LNCaP clone FGC (cell line): Measurements from ENCODE around the gene SPTA1.

ENCODE experiments used
- DNase-seq: peaks from one replicate; pipeline ENCODE4 v3.0.0-alpha.2; 2011; ENCODE audit warnings: low read depth
- H3K4me3 ChIP-seq: 2 replicates; pipeline ENCODE4 v1.5.1; 2011; ENCODE audit warnings: mild to moderate bottlenecking, low read depth, low read length, control low read depth
- TF ChIP-seq, protein P1 (sequence below): IDR thresholded peaks from 2 replicates; pipeline ENCODE4 v1.5.1; 2012; ENCODE audit warnings: mild to moderate bottlenecking; ENCODE audit not compliant: control insufficient read depth, insufficient read depth; ENCODE audit errors: extremely low read depth

Gene SPTA1

DNA sequence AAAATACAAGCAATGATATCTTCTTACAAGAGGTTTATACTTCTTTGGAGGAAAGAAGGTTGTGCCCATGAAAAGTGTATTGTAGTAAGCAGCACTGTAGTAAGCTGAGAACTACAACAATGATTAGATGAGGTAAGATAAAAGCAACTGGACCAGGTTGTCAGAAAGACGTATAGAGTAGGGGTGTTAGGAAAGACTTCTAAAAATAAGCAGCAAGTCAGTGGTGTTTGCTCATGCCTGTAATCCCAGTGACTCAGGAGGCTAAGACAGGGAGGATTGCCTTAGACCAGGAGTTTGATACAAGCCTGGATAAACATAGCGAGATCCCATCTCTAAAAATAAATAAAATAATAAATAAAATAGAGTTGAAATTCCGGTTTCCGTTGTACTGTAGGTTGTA lies 102.6 kb downstream of the SPTA1 start:
- no peak for DNase-seq
- TF ChIP-seq, protein P1, sequence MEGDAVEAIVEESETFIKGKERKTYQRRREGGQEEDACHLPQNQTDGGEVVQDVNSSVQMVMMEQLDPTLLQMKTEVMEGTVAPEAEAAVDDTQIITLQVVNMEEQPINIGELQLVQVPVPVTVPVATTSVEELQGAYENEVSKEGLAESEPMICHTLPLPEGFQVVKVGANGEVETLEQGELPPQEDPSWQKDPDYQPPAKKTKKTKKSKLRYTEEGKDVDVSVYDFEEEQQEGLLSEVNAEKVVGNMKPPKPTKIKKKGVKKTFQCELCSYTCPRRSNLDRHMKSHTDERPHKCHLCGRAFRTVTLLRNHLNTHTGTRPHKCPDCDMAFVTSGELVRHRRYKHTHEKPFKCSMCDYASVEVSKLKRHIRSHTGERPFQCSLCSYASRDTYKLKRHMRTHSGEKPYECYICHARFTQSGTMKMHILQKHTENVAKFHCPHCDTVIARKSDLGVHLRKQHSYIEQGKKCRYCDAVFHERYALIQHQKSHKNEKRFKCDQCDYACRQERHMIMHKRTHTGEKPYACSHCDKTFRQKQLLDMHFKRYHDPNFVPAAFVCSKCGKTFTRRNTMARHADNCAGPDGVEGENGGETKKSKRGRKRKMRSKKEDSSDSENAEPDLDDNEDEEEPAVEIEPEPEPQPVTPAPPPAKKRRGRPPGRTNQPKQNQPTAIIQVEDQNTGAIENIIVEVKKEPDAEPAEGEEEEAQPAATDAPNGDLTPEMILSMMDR, result no peak
- no peak overlapping the region for H3K4me3 ChIP-seq

DNA sequence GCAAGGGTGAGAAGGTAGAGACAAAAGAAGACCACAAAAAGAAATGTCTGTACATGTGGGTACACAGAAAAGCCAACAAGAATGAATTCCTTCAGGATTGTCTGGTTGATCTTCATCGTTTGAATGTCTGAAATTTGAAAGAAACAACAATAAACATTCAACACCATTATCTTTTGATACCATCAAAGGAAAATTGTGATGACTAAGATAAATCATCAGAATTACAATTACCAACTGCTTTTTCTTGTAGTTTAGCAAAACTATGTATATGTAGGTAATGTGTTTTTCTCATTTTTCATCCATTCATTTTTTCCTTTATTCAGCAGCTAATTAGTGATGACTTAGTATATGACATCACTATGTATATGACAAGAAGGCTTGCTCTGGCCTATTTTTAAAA lies 106.8 kb downstream of the SPTA1 start, which contains the start of gene OR10X1:
Gene OR10X1, minus strand, starts transcription at position 167 of the 400 bp plus-strand sequence. Its CDS starts 0 bp downstream, at position 167.
- no peak for DNase-seq
- TF ChIP-seq, protein P1, result no peak
- H3K4me3 ChIP-seq, result no peak within 1 kb of the TSS

DNA sequence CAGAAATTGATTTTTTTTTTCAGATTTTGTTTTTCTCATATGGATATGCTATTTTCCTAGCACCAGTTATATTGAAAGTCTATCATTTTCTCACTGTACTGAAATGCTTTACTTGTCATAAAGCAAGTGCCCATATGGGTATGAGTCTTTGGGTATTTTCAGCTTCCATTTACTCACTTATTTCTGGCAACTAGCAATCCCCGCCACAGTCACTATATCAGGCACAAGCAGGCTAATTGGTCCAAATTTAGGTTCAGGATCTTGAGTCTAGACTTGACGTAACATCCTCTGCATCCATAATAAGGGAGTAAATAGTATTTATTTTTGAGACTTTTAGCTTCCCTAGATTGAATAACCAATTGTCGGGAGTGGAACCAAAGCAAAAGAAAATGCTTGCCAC lies 109.0 kb downstream of the SPTA1 start:
- no peak overlapping the region for H3K4me3 ChIP-seq
- TF ChIP-seq, protein P1, result no peak
- DNase-seq, result no peak

DNA sequence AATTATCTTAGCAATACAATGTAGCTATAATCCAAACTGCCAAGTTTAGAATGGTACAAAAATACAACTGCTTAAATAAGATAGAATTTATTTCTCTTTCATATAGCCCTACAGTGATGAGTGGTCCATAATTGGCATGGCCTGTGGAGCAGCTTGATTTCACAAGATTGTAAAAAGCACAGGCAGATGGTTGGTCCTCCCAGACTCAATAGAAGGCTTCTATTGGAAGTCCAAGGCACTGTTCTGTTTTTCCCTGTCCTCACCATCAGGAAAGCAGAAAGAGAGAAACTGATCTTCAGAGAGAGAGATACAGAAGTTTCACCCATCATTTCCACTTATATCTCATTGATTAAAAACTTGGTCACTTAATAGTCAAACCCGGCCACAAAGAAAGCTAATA lies 114.3 kb downstream of the SPTA1 start:
- TF ChIP-seq, protein P1, result no peak

DNA sequence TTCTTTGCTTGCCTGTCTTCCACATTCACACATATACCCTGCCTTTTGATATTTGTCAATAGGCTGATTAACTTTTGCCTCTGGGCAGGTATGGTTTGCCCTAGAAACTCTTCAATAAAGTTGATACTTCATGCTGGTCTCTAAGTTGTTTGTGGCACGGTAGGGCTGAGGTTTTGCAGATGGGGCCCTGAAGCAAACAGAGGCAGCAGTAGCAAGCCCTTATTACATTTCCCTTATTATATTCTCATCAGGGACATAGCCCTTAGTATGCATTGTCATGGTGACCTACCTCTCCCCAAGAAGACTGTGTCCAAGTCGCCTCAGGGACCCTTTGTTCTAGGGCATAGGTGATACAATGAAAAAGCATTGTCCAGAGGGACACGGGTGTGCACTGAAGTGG lies 116.0 kb downstream of the SPTA1 start, which contains the start of gene OR6P1:
Gene OR6P1, minus strand, starts transcription at position 101 of the 400 bp plus-strand sequence. CDS start 6,976 bp downstream, outside the sequence.
- DNase-seq, result no peak
- no peak within 1 kb of the TSS for H3K4me3 ChIP-seq
- TF ChIP-seq, protein P1, result no peak

More for the DNA sequence above, 114.3 kb downstream of the SPTA1 start:
- no peak overlapping the region for H3K4me3 ChIP-seq
- DNase-seq, result no peak

DNA sequence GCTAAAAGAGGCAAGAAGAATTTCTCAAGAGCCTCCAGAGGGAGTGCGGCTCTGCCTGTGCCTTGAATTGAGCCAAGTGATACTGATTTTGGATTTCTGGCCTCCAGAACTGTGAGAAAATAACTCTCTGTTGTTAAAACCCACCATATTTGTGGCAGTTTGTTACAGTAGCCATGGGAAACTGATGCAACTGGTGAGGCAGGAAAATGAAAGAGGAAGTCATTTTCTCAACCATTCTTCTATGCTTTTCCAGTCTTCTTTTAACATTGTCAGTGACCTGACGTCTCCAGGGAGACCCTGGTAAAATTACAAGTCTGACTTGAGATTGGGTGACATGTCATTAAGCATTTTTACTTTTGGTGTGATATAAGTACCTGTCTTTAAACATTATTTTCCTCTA lies 121.9 kb downstream of the SPTA1 start:
- H3K4me3 ChIP-seq, result no peak overlapping the region
- no peak for DNase-seq
- TF ChIP-seq, protein P1, result no peak

DNA sequence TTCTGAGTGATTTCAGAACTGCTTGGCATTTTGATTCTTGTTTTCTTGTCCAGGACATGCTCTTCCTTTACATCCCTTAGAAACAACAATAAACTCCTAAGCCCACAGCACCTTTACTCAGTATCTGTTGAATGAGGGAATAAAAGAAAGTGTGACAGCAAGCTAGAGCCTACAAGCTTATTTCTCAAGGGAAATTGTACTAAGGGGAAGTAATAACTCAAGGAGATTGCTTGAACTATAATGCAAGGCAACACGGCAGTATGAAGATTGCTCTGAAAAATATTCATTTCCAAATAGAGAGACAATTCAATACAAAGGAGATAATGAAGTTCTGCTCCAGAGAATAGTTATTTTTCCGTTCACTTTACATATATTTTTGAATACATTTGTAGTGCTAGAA lies 122.7 kb downstream of the SPTA1 start:
- no peak for DNase-seq
- no peak overlapping the region for H3K4me3 ChIP-seq
- TF ChIP-seq, protein P1, result no peak
